Measurements from ENCODE around the gene DIO3. TPM values are rescaled to one million over a fixed set of nuclear protein-coding genes. Genes with fewer than 3 reads are reported as not detected.

DIO3 gene
- total and polyA plus RNA-seq, 2 of the 13 experiments (the other 11 are each of a cell fraction or from before 2014, with no cell fraction given) = not detected

DNA sequence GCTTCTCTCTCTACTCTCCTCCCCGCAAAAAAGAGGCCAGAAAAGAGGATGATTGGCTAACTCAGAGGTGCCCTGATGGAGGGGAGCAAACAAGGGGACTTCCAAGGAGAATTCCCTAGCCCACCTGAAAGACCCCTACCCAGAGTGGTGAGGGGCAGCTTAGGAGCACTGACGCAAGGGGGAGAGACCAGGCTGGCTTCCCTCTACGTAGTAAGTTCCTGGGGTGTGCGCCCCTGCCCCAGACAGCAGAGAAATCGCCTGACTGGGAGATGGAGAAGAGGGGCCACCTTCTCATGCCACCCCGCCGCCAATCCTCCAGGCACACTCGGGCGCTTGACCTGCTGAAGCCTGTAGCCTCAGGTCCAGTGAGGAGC is 2.1 kb upstream of the DIO3 start:
- ATAC-seq = no peak
- Histone ChIP-seq H3K4me3 (replicated peaks in 1 of 3; ENCODE audit: insufficient read depth in 1 of 3, low read depth in 2 of 3, low read length in 3 of 3) (no peak overlapping the region; a peak in 1 of 6 replicates), H3K27me3 (ENCODE audit: control insufficient read depth in 1 of 2, insufficient read depth in 2 of 2, low read length in 2 of 2) (peaks cover 10 to 45% of the 10 kb centered on the region in 2 experiments; a peak in 4 of 5 replicates), H3K36me3 (replicated peaks in 1 of 2; ENCODE audit: control insufficient read depth in 1 of 2, insufficient read depth in 2 of 2, low read length in 2 of 2) (no peaks in the 10 kb centered on the region), H3K27ac (ENCODE audit: extremely low read length, insufficient read depth, low read length) (no peak overlapping the region), H4K20me1 (ENCODE audit: insufficient read depth, low read length) (no peaks in the 10 kb centered on the region), H3K79me2 (ENCODE audit: insufficient read depth, low read length) (no peaks in the 10 kb centered on the region), H3K9ac (ENCODE audit: insufficient read depth, low read depth, low read length) (no peak overlapping the region), H2AFZ (ENCODE audit: low read length) (no peak overlapping the region), H3K4me1 (ENCODE audit: insufficient read depth, low read length) (peaks cover 11% of the 10 kb centered on the region), H3K9me3 (ENCODE audit: low read length) (no peaks in the 10 kb centered on the region), H3K4me2 (ENCODE audit: low read depth, low read length) (no peak overlapping the region)
- WGBS (ENCODE audit: low lambda C conversion rate) = 88% methylated on average over 3 of the region's 9 CpGs
- in situ Hi-C loops (cut with HindIII; ENCODE audit: extremely low pct_ligation_motif_present, low pct_unique_long_range_greater_than_20kb) = loop anchor here (5.0 kb wide), 1 partner anchor 377 kb away; no protein-coding TSS in a partner anchor
- TF ChIP-seq NFKBIZ (CRISPR knock-in tag; IDR thresholded peaks at IDR 0.05) = no peak
- TF ChIP-seq ZNF724P (CRISPR knock-in tag; IDR thresholded peaks at IDR 0.05; ENCODE audit: borderline replicate concordance) = no peak
- TF ChIP-seq ZNF816 (CRISPR knock-in tag; IDR thresholded peaks at IDR 0.05; ENCODE audit: borderline replicate concordance) = no peak
- no peak for FAIRE-seq
- ChIA-PET CTCF (ENCODE audit: low intra/inter-chr PET ratio, low total read pairs) (no interaction called here), POLR2A (no interaction called here)
- intact Hi-C loops (cut with micrococcal nuclease; ENCODE audit: unreplicated experiment) = no loop called here
- no TSS peak for BruUV-seq (replicated peaks)
- DNase-seq (ENCODE audit: low spot score) = no peak

DNA sequence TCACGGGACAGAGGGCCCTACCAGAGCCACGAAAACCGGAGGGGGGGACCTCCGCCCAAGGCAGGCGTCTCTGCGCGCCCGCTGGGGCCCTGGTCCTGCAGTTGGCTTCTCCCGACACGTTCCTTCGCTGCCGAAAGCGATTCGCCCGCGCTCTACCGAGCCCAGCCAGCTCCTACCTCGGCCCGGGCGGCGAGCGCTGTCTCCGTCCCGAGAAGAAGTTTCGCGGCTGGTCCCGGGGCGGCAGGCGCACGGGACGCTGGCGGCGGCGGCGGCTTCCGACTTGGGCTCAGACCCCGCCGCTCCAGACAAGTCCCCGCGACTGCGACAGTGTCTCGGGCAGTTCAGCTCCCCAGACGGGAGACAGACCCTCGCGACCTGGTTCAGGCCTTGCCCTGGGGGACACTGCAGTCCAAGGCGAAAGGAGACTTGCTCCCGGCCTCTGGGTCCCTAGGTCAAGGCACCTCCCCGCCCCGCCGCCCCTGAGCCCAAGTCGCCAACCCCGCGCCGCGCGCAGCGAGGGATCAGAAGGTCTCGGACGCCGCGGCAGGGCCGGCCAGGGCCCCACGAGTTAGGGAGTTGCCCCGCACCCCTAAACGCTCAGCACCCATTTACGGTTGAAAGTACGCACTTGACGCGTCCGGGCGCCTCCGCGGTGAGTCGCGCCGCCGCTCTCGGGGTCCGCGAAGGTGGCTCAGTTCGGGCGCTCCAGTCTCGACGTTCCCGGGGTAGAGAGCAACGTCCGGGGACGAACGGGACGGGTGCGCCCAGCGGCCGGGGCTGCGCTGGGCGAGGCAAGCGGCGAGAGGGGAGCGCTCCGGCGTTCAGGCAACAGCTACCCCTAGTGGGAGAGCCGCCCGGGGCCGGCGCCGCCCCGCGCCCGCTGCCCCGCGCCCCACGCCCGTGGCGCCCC is 1.4 kb upstream of the DIO3 start:
- H3K27me3 ChIP-seq (ENCODE audit: control insufficient read depth in 1 of 2, insufficient read depth in 2 of 2, low read length in 2 of 2) = peaks cover 10 to 46% of the 10 kb centered on the region in 2 experiments; a peak in 4 of 5 replicates
- ChIA-PET POLR2A (no interaction called here), CTCF (ENCODE audit: low intra/inter-chr PET ratio, low total read pairs) (no interaction called here)
- intact Hi-C loops (cut with micrococcal nuclease; ENCODE audit: unreplicated experiment) (no loop called here), in situ Hi-C loops (cut with HindIII; ENCODE audit: extremely low pct_ligation_motif_present, low pct_unique_long_range_greater_than_20kb) (loop anchor here (5.0 kb wide), 1 partner anchor 378 kb away; no protein-coding TSS in a partner anchor)
- no peak overlapping the region for H3K9ac ChIP-seq (ENCODE audit: insufficient read depth, low read depth, low read length)
- no TSS peak for BruUV-seq (replicated peaks)
- peak overlapping the region; percentile 39 for H3K4me2 ChIP-seq (ENCODE audit: low read depth, low read length)
- H2AFZ ChIP-seq (ENCODE audit: low read length) = no peak overlapping the region
- H3K4me3 ChIP-seq (replicated peaks in 1 of 3; ENCODE audit: insufficient read depth in 1 of 3, low read depth in 2 of 3, low read length in 3 of 3) = peak overlapping the region in 2 of 3 experiments; percentile 19 to 54; a peak in 2 of 6 replicates
- H3K4me1 ChIP-seq (ENCODE audit: insufficient read depth, low read length) = peaks cover 11% of the 10 kb centered on the region
- H3K79me2 ChIP-seq (ENCODE audit: insufficient read depth, low read length) = no peaks in the 10 kb centered on the region
- no peak overlapping the region for H3K27ac ChIP-seq (ENCODE audit: extremely low read length, insufficient read depth, low read length)
- no peaks in the 10 kb centered on the region for H3K36me3 ChIP-seq (replicated peaks in 1 of 2; ENCODE audit: control insufficient read depth in 1 of 2, insufficient read depth in 2 of 2, low read length in 2 of 2)
- FAIRE-seq (no peak), DNase-seq (ENCODE audit: low spot score) (no peak), ATAC-seq (peak; percentile 68)
- no CpG with 5 or more reads among the region's 113 CpGs for WGBS (ENCODE audit: low lambda C conversion rate)
- H4K20me1 ChIP-seq (ENCODE audit: insufficient read depth, low read length) = no peaks in the 10 kb centered on the region
- H3K9me3 ChIP-seq (ENCODE audit: low read length) = no peaks in the 10 kb centered on the region
- TF ChIP-seq ZNF773 (CRISPR knock-in tag; IDR thresholded peaks at IDR 0.05; ENCODE audit: borderline replicate concordance) (no peak), AHR (CRISPR knock-in tag; IDR thresholded peaks at IDR 0.05) (no peak), MTF2 (CRISPR knock-in tag; IDR thresholded peaks at IDR 0.05; ENCODE audit: borderline replicate concordance) (peak; percentile 60; the same call in 1 of the 2 replicates), ZSCAN22 (CRISPR knock-in tag; IDR thresholded peaks at IDR 0.05) (no peak), MEIS1 (CRISPR knock-in tag; IDR thresholded peaks at IDR 0.05; ENCODE audit: borderline replicate concordance) (no peak), POLR2AphosphoS5 (IDR thresholded peaks at IDR 0.05; ENCODE audit: low read depth, low read length) (no peak), RAD21 (CRISPR knock-in tag; IDR thresholded peaks at IDR 0.05) (peak; percentile 51; the same call in 1 of the 2 replicates), SMARCE1 (IDR thresholded peaks at IDR 0.05; ENCODE audit: borderline replicate concordance) (no peak)
- TF ChIP-seq, protein P1, sequence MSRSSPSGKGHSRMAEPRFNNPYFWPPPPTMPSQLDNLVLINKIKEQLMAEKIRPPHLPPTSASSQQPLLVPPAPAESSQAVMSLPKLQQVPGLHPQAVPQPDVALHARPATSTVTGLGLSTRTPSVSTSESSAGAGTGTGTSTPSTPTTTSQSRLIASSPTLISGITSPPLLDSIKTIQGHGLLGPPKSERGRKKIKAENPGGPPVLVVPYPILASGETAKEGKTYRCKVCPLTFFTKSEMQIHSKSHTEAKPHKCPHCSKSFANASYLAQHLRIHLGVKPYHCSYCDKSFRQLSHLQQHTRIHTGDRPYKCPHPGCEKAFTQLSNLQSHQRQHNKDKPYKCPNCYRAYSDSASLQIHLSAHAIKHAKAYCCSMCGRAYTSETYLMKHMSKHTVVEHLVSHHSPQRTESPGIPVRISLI (CRISPR knock-in tag; IDR thresholded peaks at IDR 0.05; ENCODE audit: borderline replicate concordance) = no peak
- TF ChIP-seq, protein P2, sequence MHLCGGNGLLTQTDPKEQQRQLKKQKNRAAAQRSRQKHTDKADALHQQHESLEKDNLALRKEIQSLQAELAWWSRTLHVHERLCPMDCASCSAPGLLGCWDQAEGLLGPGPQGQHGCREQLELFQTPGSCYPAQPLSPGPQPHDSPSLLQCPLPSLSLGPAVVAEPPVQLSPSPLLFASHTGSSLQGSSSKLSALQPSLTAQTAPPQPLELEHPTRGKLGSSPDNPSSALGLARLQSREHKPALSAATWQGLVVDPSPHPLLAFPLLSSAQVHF (CRISPR knock-in tag; IDR thresholded peaks at IDR 0.05) = no peak
- TF ChIP-seq, protein P3, sequence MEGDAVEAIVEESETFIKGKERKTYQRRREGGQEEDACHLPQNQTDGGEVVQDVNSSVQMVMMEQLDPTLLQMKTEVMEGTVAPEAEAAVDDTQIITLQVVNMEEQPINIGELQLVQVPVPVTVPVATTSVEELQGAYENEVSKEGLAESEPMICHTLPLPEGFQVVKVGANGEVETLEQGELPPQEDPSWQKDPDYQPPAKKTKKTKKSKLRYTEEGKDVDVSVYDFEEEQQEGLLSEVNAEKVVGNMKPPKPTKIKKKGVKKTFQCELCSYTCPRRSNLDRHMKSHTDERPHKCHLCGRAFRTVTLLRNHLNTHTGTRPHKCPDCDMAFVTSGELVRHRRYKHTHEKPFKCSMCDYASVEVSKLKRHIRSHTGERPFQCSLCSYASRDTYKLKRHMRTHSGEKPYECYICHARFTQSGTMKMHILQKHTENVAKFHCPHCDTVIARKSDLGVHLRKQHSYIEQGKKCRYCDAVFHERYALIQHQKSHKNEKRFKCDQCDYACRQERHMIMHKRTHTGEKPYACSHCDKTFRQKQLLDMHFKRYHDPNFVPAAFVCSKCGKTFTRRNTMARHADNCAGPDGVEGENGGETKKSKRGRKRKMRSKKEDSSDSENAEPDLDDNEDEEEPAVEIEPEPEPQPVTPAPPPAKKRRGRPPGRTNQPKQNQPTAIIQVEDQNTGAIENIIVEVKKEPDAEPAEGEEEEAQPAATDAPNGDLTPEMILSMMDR (CRISPR knock-in tag; IDR thresholded peaks at IDR 0.05) = peak; percentile 43
